Adrenal gland (tissue), 5 donors: ENCODE data around the gene NEIL1.

Experiments
- POLR2A ChIP-seq, 2 donors: fragments of 450-650 bp; IDR thresholded peaks; one replicate each; pipeline ENCODE4 v1.6.1; 2017; ENCODE audit warnings: antibody characterized with exemption in 2 of 2, mild to moderate bottlenecking in 2 of 2, moderate library complexity in 1 of 2
- TF ChIP-seq, protein P1 (sequence below), 6 experiments: fragments of 450-650 bp in 4 of 6; fragments of 200-600 bp in 2 of 6; sonication (generic) in 1 of 6; IDR thresholded peaks; 1 replicate in 5 of 6; 2 replicates in 1 of 6; pipeline versions ENCODE4 v1.5.1 to v1.8.0; 2016 to 2021; ENCODE audit warnings: antibody characterized with exemption in 6 of 6, mild to moderate bottlenecking in 2 of 6, moderate library complexity in 1 of 6
- donor health status: DM: no; HTN: no; CAD: no.

DNA sequence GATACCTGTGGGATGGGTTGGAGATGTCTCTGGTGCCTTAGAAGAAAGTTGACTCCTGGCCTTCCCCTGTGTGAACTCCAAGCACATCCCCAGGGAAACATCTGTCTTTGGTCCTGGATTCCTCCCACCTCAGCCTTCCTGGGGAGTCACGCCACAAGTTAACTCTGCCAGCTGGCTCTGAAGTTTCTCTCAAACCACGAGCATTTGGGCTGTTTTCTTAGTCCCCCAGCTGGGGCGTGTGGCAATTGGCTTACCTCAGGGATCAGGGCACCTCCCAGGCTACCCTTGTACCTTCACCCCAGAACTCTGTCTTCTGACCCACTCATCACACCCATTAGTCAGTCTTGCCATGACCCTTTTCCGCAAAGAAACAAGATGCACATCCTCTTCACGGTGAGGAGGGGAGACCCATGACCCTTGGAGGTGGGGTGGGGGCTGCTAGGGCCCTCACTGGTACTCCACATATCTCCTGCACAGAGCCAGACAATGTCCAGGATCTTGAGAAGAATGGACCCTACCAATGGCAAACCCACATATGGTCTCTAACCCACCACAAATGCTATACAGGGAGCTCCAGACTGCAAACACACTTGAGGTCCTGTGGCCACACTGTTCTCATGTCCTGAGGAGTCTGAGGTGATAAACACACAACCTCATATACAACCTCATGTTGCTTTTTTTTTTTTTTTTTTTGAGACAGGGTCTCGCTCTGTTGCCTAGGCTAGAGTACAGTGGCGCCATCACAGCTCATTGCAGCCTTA is 3.9 kb downstream of the NEIL1 start:
- TF ChIP-seq, protein P1, sequence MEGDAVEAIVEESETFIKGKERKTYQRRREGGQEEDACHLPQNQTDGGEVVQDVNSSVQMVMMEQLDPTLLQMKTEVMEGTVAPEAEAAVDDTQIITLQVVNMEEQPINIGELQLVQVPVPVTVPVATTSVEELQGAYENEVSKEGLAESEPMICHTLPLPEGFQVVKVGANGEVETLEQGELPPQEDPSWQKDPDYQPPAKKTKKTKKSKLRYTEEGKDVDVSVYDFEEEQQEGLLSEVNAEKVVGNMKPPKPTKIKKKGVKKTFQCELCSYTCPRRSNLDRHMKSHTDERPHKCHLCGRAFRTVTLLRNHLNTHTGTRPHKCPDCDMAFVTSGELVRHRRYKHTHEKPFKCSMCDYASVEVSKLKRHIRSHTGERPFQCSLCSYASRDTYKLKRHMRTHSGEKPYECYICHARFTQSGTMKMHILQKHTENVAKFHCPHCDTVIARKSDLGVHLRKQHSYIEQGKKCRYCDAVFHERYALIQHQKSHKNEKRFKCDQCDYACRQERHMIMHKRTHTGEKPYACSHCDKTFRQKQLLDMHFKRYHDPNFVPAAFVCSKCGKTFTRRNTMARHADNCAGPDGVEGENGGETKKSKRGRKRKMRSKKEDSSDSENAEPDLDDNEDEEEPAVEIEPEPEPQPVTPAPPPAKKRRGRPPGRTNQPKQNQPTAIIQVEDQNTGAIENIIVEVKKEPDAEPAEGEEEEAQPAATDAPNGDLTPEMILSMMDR (IDR thresholded peaks at IDR 0.05), result no peak
- TF ChIP-seq POLR2A (IDR thresholded peaks at IDR 0.05), result no peak
